Esophagus muscularis mucosa (tissue), 4 donors: Measurements from ENCODE around the gene MAP2K2.

Source experiments
- EP300 ChIP-seq: sonication (generic); formaldehyde crosslinking; IDR thresholded peaks from one replicate; pipeline ENCODE4 v1.6.1; 2017; ENCODE audit warnings: antibody characterized with exemption
- POLR2A ChIP-seq: fragments of 450-650 bp; IDR thresholded peaks from one replicate; pipeline ENCODE4 v1.6.1; 2017; ENCODE audit warnings: antibody characterized with exemption, moderate library complexity, mild to moderate bottlenecking, low read depth
- TF ChIP-seq, protein P1 (sequence below), 3 experiments: fragments of 200-600 bp in 2 of 3; fragments of 450-650 bp in 1 of 3; sonication (generic) in 2 of 3; IDR thresholded peaks; one replicate each; pipeline ENCODE4 v1.5.1; 2017 to 2019; ENCODE audit warnings: antibody characterized with exemption in 3 of 3, mild to moderate bottlenecking in 2 of 3, moderate library complexity in 1 of 3

DNA sequence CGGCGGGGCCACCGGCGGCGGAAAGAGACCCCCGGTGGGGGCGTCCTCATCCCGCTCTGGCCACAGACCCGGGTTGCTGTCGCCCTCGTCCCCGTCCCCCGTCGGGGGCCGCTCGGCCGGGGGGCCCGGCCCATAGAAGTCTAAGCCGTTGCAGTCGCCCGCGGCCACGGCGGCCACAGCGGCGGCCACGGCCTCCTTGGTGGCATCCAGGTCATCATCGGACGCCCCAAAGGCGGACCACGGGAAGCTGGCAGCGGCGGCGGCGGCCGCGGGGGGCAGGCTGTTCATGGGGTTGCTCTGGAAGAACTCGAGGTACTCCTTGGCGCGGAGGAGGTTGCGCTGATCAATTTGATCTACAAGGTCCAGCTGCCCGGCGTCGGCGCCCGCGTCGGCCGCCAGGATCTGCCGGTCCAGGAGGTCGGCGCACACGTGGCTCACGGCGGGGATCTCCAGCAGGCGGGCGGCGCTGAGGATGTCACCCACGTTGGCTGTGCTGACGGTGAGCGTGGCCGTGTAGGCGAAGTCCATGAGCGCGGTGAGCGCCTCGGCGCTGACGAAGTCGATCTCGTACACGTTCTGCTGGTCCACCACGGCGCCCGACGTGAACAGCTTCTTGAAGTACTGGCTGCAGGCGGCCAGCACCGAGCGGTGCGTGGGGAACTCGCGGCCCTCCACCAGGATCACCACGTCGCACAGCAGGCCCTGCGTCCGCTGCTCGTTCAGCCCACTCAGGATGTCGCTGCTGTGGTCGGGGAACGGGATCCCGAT, 69.3 kb downstream of the MAP2K2 start:
- TF ChIP-seq, protein P1, sequence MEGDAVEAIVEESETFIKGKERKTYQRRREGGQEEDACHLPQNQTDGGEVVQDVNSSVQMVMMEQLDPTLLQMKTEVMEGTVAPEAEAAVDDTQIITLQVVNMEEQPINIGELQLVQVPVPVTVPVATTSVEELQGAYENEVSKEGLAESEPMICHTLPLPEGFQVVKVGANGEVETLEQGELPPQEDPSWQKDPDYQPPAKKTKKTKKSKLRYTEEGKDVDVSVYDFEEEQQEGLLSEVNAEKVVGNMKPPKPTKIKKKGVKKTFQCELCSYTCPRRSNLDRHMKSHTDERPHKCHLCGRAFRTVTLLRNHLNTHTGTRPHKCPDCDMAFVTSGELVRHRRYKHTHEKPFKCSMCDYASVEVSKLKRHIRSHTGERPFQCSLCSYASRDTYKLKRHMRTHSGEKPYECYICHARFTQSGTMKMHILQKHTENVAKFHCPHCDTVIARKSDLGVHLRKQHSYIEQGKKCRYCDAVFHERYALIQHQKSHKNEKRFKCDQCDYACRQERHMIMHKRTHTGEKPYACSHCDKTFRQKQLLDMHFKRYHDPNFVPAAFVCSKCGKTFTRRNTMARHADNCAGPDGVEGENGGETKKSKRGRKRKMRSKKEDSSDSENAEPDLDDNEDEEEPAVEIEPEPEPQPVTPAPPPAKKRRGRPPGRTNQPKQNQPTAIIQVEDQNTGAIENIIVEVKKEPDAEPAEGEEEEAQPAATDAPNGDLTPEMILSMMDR (IDR thresholded peaks at IDR 0.05) = no peak
- no peak for TF ChIP-seq POLR2A
- TF ChIP-seq EP300 = no peak
